ENCODE results near the gene RABGAP1L.

Gene RABGAP1L

DNA sequence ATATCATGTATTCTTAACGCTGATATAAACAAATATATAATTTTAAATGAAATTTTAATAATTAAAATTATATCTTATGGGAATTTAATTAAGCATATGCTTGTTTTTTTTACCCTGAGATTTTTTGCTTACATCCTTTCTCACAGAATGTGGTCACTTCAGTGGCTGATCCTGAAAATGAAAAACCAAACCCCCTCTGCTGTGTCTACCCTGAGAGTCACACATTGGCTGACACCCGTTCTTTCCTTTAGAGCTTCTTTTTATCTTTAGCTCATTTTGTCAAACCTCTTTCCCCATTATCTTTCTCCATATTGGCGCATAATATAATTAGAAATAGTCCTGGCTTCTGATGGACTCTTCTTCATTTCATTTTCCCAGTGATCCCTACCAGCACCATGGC lies 829.7 kb downstream of the RABGAP1L start:
- TF ChIP-seq, protein P1, sequence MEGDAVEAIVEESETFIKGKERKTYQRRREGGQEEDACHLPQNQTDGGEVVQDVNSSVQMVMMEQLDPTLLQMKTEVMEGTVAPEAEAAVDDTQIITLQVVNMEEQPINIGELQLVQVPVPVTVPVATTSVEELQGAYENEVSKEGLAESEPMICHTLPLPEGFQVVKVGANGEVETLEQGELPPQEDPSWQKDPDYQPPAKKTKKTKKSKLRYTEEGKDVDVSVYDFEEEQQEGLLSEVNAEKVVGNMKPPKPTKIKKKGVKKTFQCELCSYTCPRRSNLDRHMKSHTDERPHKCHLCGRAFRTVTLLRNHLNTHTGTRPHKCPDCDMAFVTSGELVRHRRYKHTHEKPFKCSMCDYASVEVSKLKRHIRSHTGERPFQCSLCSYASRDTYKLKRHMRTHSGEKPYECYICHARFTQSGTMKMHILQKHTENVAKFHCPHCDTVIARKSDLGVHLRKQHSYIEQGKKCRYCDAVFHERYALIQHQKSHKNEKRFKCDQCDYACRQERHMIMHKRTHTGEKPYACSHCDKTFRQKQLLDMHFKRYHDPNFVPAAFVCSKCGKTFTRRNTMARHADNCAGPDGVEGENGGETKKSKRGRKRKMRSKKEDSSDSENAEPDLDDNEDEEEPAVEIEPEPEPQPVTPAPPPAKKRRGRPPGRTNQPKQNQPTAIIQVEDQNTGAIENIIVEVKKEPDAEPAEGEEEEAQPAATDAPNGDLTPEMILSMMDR (IDR thresholded peaks at IDR 0.05; ENCODE audit: insufficient read depth, missing control alignments): no peak
- FAIRE-seq: no peak
- DNase-seq (ENCODE audit: insufficient read length, low spot score): no peak

DNA sequence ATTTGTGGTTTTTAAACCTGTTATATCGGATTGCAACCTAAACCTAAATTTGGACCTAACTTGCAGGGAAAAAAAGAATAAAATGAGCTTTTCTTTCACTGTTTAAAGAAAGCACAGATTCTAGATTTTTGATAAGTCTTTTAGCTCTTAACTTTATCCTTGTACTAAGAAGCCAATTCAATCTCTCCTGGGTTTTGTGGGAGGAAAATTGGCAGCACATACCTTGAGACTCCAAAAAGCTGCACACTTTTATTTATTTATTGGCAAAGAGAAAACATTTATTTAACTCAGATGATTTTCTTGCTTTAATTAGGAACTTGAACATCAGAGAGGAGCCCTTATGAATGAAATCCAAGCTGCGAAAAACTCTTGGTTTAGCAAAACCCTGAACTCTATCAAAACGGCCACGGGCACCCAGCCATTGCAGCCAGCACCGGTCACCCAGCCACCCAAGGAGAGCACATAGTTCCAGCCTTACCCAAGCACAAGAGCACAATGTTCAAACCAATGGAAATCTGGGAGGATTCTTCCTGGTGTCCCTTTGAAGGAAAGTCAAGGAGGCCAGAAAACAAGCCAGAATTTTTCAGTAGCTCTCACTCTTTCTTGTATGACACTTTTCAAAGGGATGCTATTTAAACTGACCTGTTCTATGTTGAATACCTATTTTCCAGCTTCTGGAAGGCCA lies 830.4 kb downstream of the RABGAP1L start:
- FAIRE-seq (no peak), DNase-seq (ENCODE audit: insufficient read length, low spot score) (no peak)
- TF ChIP-seq, protein P1 (IDR thresholded peaks at IDR 0.05; ENCODE audit: insufficient read depth, missing control alignments): no peak

DNA sequence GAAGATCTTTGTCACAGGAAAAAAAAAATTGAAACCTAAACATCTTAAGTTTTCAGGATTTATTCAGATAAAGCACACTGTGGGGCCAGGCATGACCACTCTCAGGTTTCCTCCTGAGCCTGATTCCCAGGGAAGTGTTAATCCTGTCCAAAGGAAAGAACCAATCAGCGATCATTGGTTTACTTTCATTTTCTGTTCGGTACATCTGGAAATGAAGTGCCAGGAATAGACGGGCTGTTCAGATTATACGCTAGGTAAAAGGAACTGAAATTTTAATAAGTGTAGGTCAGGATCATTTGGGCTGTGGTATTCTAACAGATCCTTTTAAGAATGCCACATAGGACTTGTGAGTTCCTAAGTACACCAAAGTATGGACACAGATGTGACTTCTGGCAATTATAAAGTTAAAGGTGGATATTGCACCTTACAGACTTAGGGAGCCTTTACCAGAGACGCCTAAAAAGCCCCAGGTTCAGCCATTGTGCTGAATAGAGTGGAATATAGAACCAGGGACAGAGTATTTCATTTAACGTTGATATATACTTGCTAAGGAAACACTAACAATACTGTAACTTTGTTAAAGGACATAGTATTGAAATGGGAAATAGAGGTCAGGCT lies 831.2 kb downstream of the RABGAP1L start:
- TF ChIP-seq, protein P1 (IDR thresholded peaks at IDR 0.05; ENCODE audit: insufficient read depth, missing control alignments): no peak
- DNase-seq (ENCODE audit: insufficient read length, low spot score) (no peak), FAIRE-seq (no peak)

DNA sequence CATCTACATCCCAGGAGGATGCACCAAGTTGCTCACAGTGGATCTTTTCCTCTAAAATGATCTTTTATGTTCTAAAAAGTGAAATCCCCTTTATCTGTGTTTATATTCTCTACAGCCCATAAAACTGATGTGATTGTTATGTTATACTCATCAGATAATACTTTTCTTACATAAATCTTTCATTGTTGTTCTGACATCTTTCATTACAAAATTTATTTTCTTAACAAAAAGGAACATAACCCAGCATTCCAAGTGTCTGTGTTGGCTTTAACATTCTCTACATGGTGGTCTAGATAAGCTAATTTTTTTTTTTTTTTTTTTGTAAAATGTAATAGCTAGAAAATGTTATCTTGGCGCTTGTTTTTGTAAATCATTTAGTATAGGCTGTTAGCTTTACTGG lies 832.2 kb downstream of the RABGAP1L start:
- TF ChIP-seq, protein P1 (IDR thresholded peaks at IDR 0.05; ENCODE audit: insufficient read depth, missing control alignments): no peak
- DNase-seq (ENCODE audit: insufficient read length, low spot score) (no peak), FAIRE-seq (no peak)

DNA sequence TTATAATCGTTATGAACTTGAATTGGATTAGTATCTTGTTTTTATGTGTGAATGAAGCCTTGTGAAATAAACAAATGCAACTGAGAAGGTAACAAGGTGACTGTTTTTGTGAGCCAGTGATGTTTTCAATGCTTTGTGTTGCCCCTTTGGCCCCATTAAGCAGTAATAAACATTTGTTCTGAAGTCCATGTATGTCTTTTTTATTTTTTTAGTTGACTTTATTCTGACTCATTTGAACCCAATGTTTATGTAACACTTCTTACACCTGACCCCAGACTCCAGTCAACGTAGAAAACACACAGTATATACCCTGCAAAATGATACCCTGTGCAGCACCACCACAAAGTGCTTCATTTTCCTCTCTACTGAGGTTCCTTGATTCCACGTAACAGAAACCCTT lies 835.8 kb downstream of the RABGAP1L start:
- TF ChIP-seq, protein P1 (IDR thresholded peaks at IDR 0.05; ENCODE audit: insufficient read depth, missing control alignments): no peak
- DNase-seq (ENCODE audit: insufficient read length, low spot score) (no peak), FAIRE-seq (no peak)

DNA sequence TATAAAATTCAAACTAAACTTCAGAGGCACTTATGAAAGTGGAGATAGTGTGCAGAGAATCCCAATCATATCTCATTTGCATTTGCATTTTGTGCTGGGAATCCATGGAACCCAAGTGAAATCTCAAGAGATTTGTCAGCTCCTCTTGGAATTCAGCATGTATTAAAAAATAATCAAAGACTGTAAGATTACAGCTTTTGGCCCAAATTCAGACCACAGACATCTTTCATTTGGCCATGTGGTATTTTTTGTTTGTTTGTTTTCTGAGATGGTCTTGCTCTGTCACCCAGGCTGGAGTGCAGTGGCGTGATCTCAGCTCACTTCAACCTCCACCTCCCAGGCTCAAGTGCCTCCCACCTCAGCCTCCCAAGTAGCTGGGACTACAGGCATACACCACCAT lies 836.6 kb downstream of the RABGAP1L start:
- DNase-seq (ENCODE audit: insufficient read length, low spot score) (no peak), FAIRE-seq (no peak)
- TF ChIP-seq, protein P1 (IDR thresholded peaks at IDR 0.05; ENCODE audit: insufficient read depth, missing control alignments): no peak

DNA sequence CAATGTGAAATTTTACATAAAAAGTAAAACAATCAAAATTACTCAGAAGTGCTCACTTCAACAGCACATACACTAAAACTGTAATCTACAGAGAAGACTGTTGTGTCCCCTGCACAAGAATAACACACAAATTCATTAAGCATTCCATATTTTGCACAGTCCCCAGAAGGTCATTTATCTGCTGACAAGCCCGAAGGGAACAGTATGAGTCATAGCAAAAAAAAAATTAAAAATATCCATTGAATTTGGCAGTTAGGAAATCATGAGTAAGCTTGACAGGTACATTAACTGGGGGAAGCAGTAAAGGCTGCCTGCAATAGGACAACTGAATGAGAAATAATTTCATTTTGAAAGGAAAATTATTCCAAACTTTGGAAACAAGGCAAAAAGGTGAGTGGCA lies 837.2 kb downstream of the RABGAP1L start:
- TF ChIP-seq, protein P1 (IDR thresholded peaks at IDR 0.05; ENCODE audit: insufficient read depth, missing control alignments): no peak
- FAIRE-seq: no peak
- no peak for DNase-seq (ENCODE audit: insufficient read length, low spot score)
